HepG2 (cell line): ENCODE data around the gene PPP1R27. TPM values are rescaled to one million over a fixed set of nuclear protein-coding genes. Genes with fewer than 3 reads are reported as not detected.

Experiments used
- NFYC ChIP-seq: IDR thresholded peaks from 2 replicates; pipeline ENCODE4 v1.6.1; 2016; ENCODE audit warnings: missing genetic modification reagents, missing compliant biosample characterization
- NONO ChIP-seq, 2 experiments: fragments of 450-650 bp in 1 of 2; sonication (generic) in 1 of 2; formaldehyde crosslinking in 1 of 2; IDR thresholded peaks in 1 of 2; conservative IDR thresholded peaks in 1 of 2; 2 replicates each; pipeline versions ENCODE4 v1.6.1 to v1.8.0; 2017 to 2022; ENCODE audit warnings: mild to moderate bottlenecking in 1 of 2, missing genetic modification reagents in 1 of 2, moderate library complexity in 1 of 2
- REXO4 ChIP-seq: sonication (generic); formaldehyde crosslinking; IDR thresholded peaks from 2 replicates; pipeline ENCODE4 v1.8.0; 2022; ENCODE audit warnings: missing genetic modification reagents, mild to moderate bottlenecking, borderline replicate concordance
- TBX2 ChIP-seq: sonication (generic); formaldehyde crosslinking; IDR thresholded peaks from 2 replicates; pipeline ENCODE4 v1.5.0; 2020; ENCODE audit warnings: missing genetic modification reagents, mild to moderate bottlenecking, borderline replicate concordance
- ZBTB39 ChIP-seq: sonication (generic); formaldehyde crosslinking; IDR thresholded peaks from 2 replicates; pipeline ENCODE4 v1.5.0; 2020; ENCODE audit warnings: missing genetic modification reagents
- ZHX1 ChIP-seq: sonication (generic); formaldehyde crosslinking; IDR thresholded peaks from 2 replicates; pipeline ENCODE4 v1.8.1; 2022; ENCODE audit warnings: low read depth, mild to moderate bottlenecking, missing genetic modification reagents
- ZNF12 ChIP-seq: sonication (generic); formaldehyde crosslinking; IDR thresholded peaks from 2 replicates; pipeline ENCODE4 v1.5.0; 2020; ENCODE audit warnings: missing genetic modification reagents
- ZNF124 ChIP-seq: sonication (generic); formaldehyde crosslinking; IDR thresholded peaks from 2 replicates; pipeline ENCODE4 v1.4.0; 2020; ENCODE audit warnings: missing genetic modification reagents
- ZNF574 ChIP-seq: sonication (generic); formaldehyde crosslinking; IDR thresholded peaks from 2 replicates; pipeline ENCODE4 v1.4.0; 2020; ENCODE audit warnings: missing genetic modification reagents
- ZNF646 ChIP-seq: sonication (generic); formaldehyde crosslinking; IDR thresholded peaks from 2 replicates; pipeline ENCODE4 v1.9.0; 2021; ENCODE audit warnings: mild to moderate bottlenecking, missing genetic modification reagents
- ZNF782 ChIP-seq: sonication (generic); formaldehyde crosslinking; IDR thresholded peaks from 2 replicates; pipeline ENCODE4 v1.4.0; 2020; ENCODE audit warnings: missing genetic modification reagents, mild to moderate bottlenecking, borderline replicate concordance
- polyA plus RNA-seq, 8 experiments: library from polyadenylated mRNA; depleted of rRNA in 3 of 8; stranded (reverse) in 7 of 8; unstranded in 1 of 8; fragments of >200 nt; fragmentation: Illumina TruSeq in 4 of 8; extraction: Trizol in 4 of 8; gene quantifications; 2 replicates each; pipeline versions ENCODE4 v1.2.1 to v1.2.3, GENCODE V29; 2011 to 2016; ENCODE audit warnings: low read depth in 4 of 8, missing spikeins in 1 of 8, mixed read lengths in 1 of 8; ENCODE audit not compliant: insufficient read depth in 1 of 8
- total RNA-seq, 5 experiments: library from RNA; depleted of rRNA; stranded (reverse); fragments of >200 nt; fragmentation: Illumina TruSeq; extraction: Trizol; gene quantifications; 2 replicates each; pipeline ENCODE4 v1.2.3, GENCODE V29; 2016; ENCODE audit warnings: low read depth in 1 of 5

PPP1R27 gene
- total and polyA plus RNA-seq, 2 of the 13 experiments (the other 11 are each of a cell fraction or from before 2014, with no cell fraction given) = 0.17 to 1.00 TPM

- TF ChIP-seq ZNF646 (CRISPR knock-in tag) = 0 out of 2 replicates have a peak, but pooled peaks have one; percentile 25
- peak; percentile 17; the same call in 1 of the 2 replicates for TF ChIP-seq ZNF574 (CRISPR knock-in tag)
- no peak for TF ChIP-seq ZNF12
- TF ChIP-seq ZNF782 = 0 out of 2 replicates have a peak, but pooled peaks have one; percentile 69
- 0 out of 2 replicates have a peak, but pooled peaks have one; percentile 20 for TF ChIP-seq ZNF124
- no peak for TF ChIP-seq NONO (IDR thresholded peaks at IDR 0.05)
- TF ChIP-seq NONO (CRISPR knock-in tag; conservative IDR thresholded peaks at IDR 0.05) = no peak
- peak; percentile 82 for TF ChIP-seq TBX2 (CRISPR knock-in tag)
- no peak for TF ChIP-seq ZBTB39 (CRISPR knock-in tag)
- TF ChIP-seq NFYC (CRISPR knock-in tag) = peak; percentile 66
- TF ChIP-seq REXO4 (CRISPR knock-in tag) = no peak
- no peak for TF ChIP-seq ZHX1 (CRISPR knock-in tag)
Measured at GRCh38 chr17:81814748-81815645, 19.9 kb downstream of the PPP1R27 start (continued).
